ENCODE measurements around the gene MRGPRG.
A peak's percentile ranks its signal among the peaks of the same experiment; 100 is the strongest.
"Not testable (repeated sequence)": the region's sequence is repeated elsewhere in the genome, so short reads cannot be mapped to it uniquely, and the experiment has no call there.

MRGPRG gene

GRCh38 chr11:3170756-3171650, 47.6 kb downstream of the MRGPRG start:
- no peak for DNase-seq

DNA sequence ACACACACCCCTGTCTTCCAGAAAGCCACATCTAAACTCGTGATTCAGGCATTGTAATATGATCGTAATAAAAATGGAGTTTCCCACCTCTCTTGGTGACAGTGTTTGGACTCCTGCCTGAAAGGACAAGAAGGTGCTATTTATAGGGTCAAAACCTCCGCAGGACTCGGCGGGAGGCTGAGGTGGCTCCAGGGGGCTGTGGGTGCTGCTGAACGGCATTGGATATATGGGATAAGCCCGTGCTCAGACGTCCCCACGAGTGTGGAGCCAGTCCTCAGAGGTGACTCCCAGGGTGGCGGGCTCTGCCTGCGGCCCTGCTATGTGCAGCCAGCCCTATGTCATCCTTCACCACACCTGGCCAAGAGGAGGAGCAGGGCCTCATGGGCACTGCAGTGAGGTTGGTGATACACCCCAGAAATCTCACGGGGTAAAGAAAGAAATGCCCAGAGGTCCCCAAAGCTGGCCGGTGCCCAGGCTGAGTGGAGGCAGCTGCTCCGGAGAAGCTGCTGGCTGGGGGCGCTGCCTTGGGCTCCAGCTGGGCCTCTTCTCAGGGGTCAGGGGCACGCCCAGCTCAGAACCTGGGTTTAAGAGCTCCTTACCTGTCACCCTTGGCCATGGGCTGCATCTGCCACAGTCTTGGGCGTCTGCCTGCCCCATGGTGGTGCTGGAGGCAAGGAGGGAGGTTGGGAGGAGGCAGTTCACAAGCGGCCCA, 48.4 kb downstream of the MRGPRG start:
- DNase-seq: no peak

GRCh38 chr11:3169255-3170043, 49.2 kb downstream of the MRGPRG start:
- DNase-seq: peak; percentile 70

GRCh38 chr11:3168742-3169254, 49.8 kb downstream of the MRGPRG start:
- DNase-seq: not testable (repeated sequence)

Data from right forelimb (tissue), 1 donor.